Left ventricle myocardium inferior (tissue), 1 donor: ENCODE results near the gene PCNT. TPM values are rescaled to one million over a fixed set of nuclear protein-coding genes. Genes with fewer than 3 reads are reported as not detected.
"Not testable (repeated sequence)": the region's sequence is repeated elsewhere in the genome, so short reads cannot be mapped to it uniquely, and the experiment has no call there.

Experiments
- DNase-seq: peaks from one replicate; pipeline ENCODE4 v3.0.0-alpha.2; 2020
- H3K27ac ChIP-seq: fragments of 200-600 bp; replicated peaks from 2 replicates; pipeline ENCODE4 v1.8.0; 2021
- H3K27me3 ChIP-seq: fragments of 200-600 bp; 2 replicates; pipeline ENCODE4 v1.8.0; 2021; ENCODE audit warnings: low read depth
- H3K36me3 ChIP-seq: fragments of 200-600 bp; 2 replicates; pipeline ENCODE4 v1.8.0; 2021
- H3K4me1 ChIP-seq: fragments of 200-600 bp; 2 replicates; pipeline ENCODE4 v1.8.0; 2021
- H3K4me3 ChIP-seq: fragments of 200-600 bp; 2 replicates; pipeline ENCODE4 v1.8.0; 2021; ENCODE audit warnings: mild to moderate bottlenecking, moderate library complexity
- H3K9me3 ChIP-seq: fragments of 200-600 bp; replicated peaks from 2 replicates; pipeline ENCODE4 v1.8.0; 2021
- CTCF ChIP-seq: fragments of 200-600 bp; IDR thresholded peaks from 2 replicates; pipeline ENCODE4 v1.8.0; 2021; ENCODE audit warnings: antibody characterized with exemption, mild to moderate bottlenecking, borderline replicate concordance
- intact Hi-C: fragments of 100-400 bp; cut with micrococcal nuclease; formaldehyde crosslinking; loops from one replicate; pipeline ENCODE4 v1.11.0; 2022
- total RNA-seq: library from RNA; stranded (reverse); fragmentation: NEBNext Ultra II Directional; extraction: Animal tissue kit (Norgen Biotek cat#: 25700); gene quantifications from one replicate; pipeline ENCODE4 v1.2.1, GENCODE V29; 2021
- donor health status: DM: no; HTN: yes; CAD: no; lungs with severe emphysema.

Gene PCNT
- total RNA-seq, 1 donor from 2014 or later: 36.3 TPM

- Histone ChIP-seq H3K36me3 (peaks cover 82% of the 10 kb centered on the region), H3K27me3 (no peaks in the 10 kb centered on the region), H3K4me3 (no peak overlapping the region), H3K4me1 (no peaks in the 10 kb centered on the region), H3K9me3 (no peaks in the 10 kb centered on the region), H3K27ac (no peak overlapping the region)
- TF ChIP-seq CTCF: no peak
- DNase-seq: no peak
- intact Hi-C loops: no loop called here
Measured at GRCh38 chr21:46428286-46428685, 104.3 kb downstream of the PCNT start.

GRCh38 chr21:46428987-46429710 is 105.2 kb downstream of the PCNT start:
- intact Hi-C loops: no loop called here
- H3K36me3 ChIP-seq: peaks cover 88% of the 10 kb centered on the region

GRCh38 chr21:46429754-46430681 is 106.1 kb downstream of the PCNT start:
- no peak overlapping the region for H3K4me3 ChIP-seq
- no peak for DNase-seq
- TF ChIP-seq CTCF: no peak
- H3K27ac ChIP-seq: no peak overlapping the region
- no peaks in the 10 kb centered on the region for H3K27me3 ChIP-seq
- H3K36me3 ChIP-seq: peaks cover 93% of the 10 kb centered on the region
- intact Hi-C loops: no loop called here
- H3K9me3 ChIP-seq: no peaks in the 10 kb centered on the region
- no peaks in the 10 kb centered on the region for H3K4me1 ChIP-seq

More at GRCh38 chr21:46428987-46429710, 105.2 kb downstream of the PCNT start:
- Histone ChIP-seq H3K4me1 (no peaks in the 10 kb centered on the region), H3K27me3 (no peaks in the 10 kb centered on the region), H3K27ac (no peak overlapping the region), H3K9me3 (no peaks in the 10 kb centered on the region), H3K4me3 (no peak overlapping the region)
- no peak for DNase-seq
- TF ChIP-seq CTCF: no peak

- H3K27ac ChIP-seq: no peak overlapping the region
- H3K9me3 ChIP-seq: no peaks in the 10 kb centered on the region
- H3K36me3 ChIP-seq: peaks cover 93% of the 10 kb centered on the region
- TF ChIP-seq CTCF: no peak
- no peak for DNase-seq
- intact Hi-C loops: no loop called here
- no peaks in the 10 kb centered on the region for H3K27me3 ChIP-seq
- no peak overlapping the region for H3K4me3 ChIP-seq
- no peaks in the 10 kb centered on the region for H3K4me1 ChIP-seq
Measured at GRCh38 chr21:46431448-46431847, 107.5 kb downstream of the PCNT start.

- H3K9me3 ChIP-seq: no peaks in the 10 kb centered on the region
- no peak for DNase-seq
- no peaks in the 10 kb centered on the region for H3K4me1 ChIP-seq
- no peak overlapping the region for H3K27ac ChIP-seq
- H3K36me3 ChIP-seq: peaks cover 94% of the 10 kb centered on the region
- no peaks in the 10 kb centered on the region for H3K27me3 ChIP-seq
- intact Hi-C loops: no loop called here
- no peak overlapping the region for H3K4me3 ChIP-seq
- no peak for TF ChIP-seq CTCF
Measured at GRCh38 chr21:46431884-46432488, 108.0 kb downstream of the PCNT start.

- intact Hi-C loops, H3K27me3 ChIP-seq: not testable (repeated sequence)
Measured at GRCh38 chr21:46433116-46433515, 109.2 kb downstream of the PCNT start.

More at GRCh38 chr21:46433116-46433515, 109.2 kb downstream of the PCNT start:
- not testable (repeated sequence) for DNase-seq, H3K4me1 ChIP-seq, H3K9me3 ChIP-seq, H3K4me3 ChIP-seq, H3K27ac ChIP-seq
- peaks cover 95% of the 10 kb centered on the region for H3K36me3 ChIP-seq
